ENCODE data around the gene PRDM9. TPM values are rescaled to one million over a fixed set of nuclear protein-coding genes. Genes with fewer than 3 reads are reported as not detected.
"Not testable (repeated sequence)": the region's sequence is repeated elsewhere in the genome, so short reads cannot be mapped to it uniquely, and the experiment has no call there.

The PRDM9 gene
- under 1 TPM in 1 of 4 donors, not detected in 3; 0.01 TPM for polyA plus RNA-seq (ENCODE audit: insufficient read length in 4 of 4)

DNA sequence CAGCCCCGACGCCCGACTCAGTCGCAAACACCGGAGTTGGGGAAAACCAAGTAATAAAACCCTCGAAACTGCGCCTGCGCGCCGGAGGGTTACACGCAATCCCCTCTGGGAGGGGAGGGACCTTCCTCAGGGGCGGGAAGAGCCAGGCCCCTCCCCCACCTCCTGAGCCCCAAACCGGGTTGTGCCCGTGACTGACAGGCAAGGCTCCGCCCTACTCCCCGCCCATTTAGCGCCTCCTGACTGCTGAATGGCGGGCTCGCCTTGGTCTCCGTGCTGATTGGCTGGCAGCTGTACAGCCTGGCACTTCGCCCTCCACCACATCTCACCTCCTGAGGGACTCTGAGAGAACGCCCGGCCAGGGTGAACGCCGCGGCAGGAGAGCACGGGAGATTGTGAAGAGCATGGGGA, at the start of gene PRDM9:
Gene PRDM9, plus strand, starts transcription at position 332 of the 408 bp plus-strand sequence. CDS start 1,425 bp downstream, outside the sequence.
- DNase-seq (ENCODE audit: low read depth in 4 of 4, low spot score in 3 of 4) = peak; percentile 16 to 47 (median 29)

GRCh38 chr5:23457780-23458179, 49.6 kb upstream of the PRDM9 start:
- no peak for DNase-seq (ENCODE audit: low read depth in 4 of 4, low spot score in 3 of 4)

DNA sequence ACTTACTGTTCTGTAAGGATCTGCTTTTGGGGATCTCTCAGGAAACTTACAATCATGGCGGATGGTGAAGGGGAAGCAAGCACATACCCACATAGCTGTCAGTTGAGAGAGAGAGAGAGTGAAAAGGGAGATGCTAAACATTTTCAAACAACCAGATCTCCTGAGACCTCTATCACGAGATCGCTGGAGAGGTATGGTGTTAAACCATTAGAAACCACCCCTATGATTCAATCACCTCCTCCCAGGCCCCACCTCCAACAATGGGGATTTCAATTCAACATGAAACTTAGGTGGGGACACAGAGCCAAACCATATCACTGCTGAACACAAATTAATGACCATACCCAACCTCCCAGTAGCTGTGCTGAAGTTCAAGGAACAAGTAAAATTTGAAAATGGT, 48.2 kb upstream of the PRDM9 start:
- no peak for DNase-seq (ENCODE audit: low read depth in 4 of 4, low spot score in 3 of 4)

DNA sequence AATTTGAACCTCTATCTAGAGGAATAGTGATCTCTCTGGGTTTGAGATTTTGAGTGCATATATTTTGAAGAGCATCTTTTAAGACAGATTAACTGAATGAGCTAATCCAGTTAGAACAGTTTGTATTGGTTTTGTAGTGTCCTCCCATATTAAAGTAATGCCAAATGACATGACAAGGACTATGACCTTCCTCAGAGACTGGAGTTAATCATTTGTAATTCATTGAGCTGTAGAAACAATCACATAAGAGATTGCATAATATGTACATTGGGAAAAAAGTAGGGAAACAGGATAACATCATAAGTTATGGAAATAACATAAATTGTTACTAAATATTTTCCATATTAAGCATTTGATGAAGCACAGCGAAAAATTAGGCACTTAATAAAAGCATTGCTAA, 45.8 kb upstream of the PRDM9 start:
- DNase-seq (ENCODE audit: low read depth in 4 of 4, low spot score in 3 of 4) = no peak

GRCh38 chr5:23466401-23466912, 41.0 kb upstream of the PRDM9 start:
- DNase-seq (ENCODE audit: low read depth in 4 of 4, low spot score in 3 of 4) = no peak

DNA sequence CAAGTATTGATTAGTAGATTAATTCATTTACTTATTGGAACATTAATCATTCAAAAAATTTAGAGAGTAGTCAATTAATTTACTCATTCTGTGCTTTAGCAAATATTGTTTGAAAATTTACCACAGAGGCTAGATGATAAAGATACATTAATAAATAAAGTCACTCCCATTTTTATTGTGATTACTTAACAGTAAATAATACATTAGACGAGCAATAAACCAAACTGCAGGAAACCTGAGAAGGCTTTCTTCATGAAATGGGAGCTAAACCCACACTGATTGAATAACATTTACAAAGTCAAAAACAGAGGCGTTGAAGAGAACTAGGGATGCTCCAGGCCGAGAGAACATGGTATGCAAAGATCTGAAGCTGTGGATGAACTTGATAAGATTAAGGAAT, 38.8 kb upstream of the PRDM9 start:
- no peak for DNase-seq (ENCODE audit: low read depth in 4 of 4, low spot score in 3 of 4)

DNA sequence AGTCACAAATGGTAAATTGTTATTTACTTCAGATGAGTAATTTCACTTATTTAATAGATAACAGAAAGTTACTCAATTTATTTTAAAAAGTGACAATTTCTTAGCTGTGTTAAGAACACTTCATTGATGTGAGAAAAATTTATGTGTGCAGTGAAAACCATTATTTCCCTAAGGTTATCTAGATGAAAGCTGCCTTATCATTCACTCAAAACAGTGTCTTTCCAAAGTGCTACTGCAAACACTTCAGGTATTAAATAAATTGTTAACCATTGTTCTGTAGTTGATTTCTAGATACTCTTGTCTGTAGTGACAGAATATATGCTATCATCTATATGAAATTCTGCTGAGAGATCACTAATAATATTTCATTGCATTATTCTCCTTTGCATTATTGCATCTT, 33.5 kb upstream of the PRDM9 start:
- no peak for DNase-seq (ENCODE audit: low read depth in 4 of 4, low spot score in 3 of 4)

GRCh38 chr5:23474315-23474714, 33.1 kb upstream of the PRDM9 start:
- no peak for DNase-seq (ENCODE audit: low read depth in 4 of 4, low spot score in 3 of 4)

DNA sequence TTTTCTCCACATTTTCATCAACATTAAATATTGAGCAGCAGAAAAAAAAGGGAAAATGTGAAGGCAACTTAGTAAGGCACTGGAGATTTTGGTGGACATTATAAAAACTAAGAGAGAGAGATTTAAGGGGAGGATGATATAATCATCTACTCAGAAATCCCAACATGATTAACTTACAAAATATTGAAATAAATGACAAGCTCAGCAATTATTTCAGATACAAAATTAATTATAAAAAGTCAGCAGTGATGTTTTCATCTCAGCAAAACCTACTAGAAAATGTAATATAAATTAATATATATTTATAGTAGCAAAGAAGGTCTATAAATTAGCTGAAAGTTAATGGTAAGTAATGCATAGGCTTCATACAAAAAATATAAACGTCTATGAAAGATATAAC, 30.8 kb upstream of the PRDM9 start:
- no peak for DNase-seq (ENCODE audit: low read depth in 4 of 4, low spot score in 3 of 4)

- DNase-seq (ENCODE audit: low read depth in 4 of 4, low spot score in 3 of 4) = no peak
Measured at GRCh38 chr5:23482642-23483041, 24.8 kb upstream of the PRDM9 start.

DNA sequence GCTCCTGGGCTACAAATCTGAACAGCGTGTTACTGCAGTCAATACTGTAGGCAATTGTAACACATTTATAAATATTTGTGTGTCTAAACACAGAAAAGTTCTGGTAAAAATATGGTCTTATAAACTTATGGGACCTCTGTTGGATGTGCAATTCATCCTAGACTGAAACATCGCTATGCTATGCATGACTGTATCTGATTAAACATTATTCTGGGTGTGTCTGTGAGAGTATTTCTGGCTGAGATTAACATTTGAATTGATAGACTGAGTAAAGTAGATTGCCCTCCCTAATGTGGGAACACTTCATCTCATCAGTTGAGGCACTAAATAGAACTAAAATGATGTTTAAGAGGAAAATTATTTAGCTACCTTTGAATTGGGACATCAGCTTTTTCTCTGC, 24.3 kb upstream of the PRDM9 start:
- DNase-seq (ENCODE audit: low read depth in 4 of 4, low spot score in 3 of 4) = no peak

DNA sequence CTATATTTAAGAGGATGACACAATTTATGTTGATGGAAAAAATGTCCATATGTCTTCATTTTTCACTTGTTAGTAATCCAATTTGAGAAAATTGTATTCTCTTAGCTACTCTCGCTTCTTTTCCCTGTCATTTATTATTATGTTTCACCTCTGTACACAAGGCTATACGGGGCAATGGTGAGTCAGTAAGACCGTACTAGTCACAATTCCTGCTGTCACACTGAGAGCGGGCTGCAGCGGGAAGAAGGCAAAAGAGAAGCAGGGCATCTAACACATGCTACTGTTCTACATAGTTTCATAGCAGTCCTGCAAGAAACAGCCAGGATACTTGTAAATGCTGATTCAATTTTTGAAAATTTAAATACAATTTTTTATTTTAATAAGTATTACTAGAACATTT, 23.3 kb upstream of the PRDM9 start:
- DNase-seq (ENCODE audit: low read depth in 4 of 4, low spot score in 3 of 4) = no peak

GRCh38 chr5:23486227-23486626, 21.2 kb upstream of the PRDM9 start:
- DNase-seq (ENCODE audit: low read depth in 4 of 4, low spot score in 3 of 4) = not testable (repeated sequence)

DNA sequence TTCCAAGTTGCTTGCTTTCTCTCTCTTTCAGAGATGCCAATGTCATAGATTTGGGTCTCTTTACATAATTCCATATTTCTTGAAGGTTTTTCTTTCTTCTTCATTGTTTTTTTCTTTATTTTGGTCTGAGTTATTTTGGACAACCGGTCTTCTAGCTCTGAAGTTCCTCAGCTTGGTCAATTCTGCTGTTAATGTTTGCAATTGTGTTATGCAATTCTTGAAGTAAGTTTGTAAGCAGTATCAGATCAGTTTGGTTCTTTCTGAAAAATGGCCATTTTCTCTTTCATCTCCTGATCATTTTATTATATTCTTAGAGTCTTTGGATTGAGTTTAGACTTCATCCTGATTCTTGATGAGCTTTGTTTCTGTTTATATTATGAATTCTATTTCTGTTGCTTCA, 16.4 kb upstream of the PRDM9 start:
- no peak for DNase-seq (ENCODE audit: low read depth in 4 of 4, low spot score in 3 of 4)

- no peak for DNase-seq (ENCODE audit: low read depth in 4 of 4, low spot score in 3 of 4)
Measured at GRCh38 chr5:23494558-23494957, 12.9 kb upstream of the PRDM9 start.

DNA sequence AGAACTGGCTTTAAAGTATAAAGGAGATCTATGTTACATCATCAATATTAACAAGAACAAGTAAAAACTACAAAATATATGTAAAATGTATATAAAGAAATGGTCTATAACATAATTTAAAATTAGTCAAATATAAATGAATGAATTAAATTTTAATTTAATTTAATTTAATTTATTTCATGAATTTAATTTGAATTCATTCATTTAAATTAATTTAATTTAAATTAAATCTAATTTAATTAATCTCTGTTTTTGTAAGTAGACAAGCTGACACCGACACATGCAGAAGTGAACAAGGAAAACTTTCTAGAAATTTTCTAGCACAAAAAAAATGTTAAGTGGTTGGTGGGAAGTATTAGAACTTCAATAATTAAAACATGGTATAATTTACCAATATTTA, 10.8 kb upstream of the PRDM9 start:
- DNase-seq (ENCODE audit: low read depth in 4 of 4, low spot score in 3 of 4) = no peak

GRCh38 chr5:23506329-23507236, 826 bp upstream of the PRDM9 start:
- DNase-seq (ENCODE audit: low read depth in 4 of 4, low spot score in 3 of 4) = peak; percentile 4 to 25 (median 8)

DNA sequence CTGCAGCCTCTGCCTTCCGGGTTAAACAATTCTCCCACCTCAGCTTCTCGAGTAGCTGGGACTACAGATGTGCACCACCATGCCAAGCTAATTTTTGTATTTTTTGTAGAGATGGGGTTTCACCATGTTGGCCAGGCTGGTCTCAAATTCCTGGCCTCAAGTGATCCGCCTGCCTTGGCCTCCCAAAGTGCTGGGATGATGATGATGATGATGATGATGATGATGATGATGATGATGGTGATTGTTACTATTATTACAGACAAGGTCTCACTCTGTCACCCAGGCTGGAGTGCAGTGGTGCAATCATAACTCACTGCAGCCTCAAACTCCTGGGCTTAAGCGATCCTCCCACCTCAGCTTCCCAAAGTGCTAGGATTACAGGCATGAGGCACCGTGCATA, 3.0 kb downstream of the PRDM9 start:
- not testable (repeated sequence) for DNase-seq (ENCODE audit: low read depth in 4 of 4, low spot score in 3 of 4)

DNA sequence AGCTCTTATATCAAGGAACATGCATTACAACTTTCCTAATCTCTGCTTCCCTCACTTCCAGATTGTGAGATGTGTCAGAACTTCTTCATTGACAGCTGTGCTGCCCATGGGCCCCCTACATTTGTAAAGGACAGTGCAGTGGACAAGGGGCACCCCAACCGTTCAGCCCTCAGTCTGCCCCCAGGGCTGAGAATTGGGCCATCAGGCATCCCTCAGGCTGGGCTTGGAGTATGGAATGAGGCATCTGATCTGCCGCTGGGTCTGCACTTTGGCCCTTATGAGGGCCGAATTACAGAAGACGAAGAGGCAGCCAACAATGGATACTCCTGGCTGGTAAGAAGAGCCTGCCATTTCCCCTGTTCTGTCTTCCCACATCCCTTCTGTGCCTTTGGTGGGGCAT, 15.1 kb downstream of the PRDM9 start:
- DNase-seq (ENCODE audit: low read depth in 4 of 4, low spot score in 3 of 4) = no peak

GRCh38 chr5:23523031-23523430, 15.6 kb downstream of the PRDM9 start:
- no peak for DNase-seq (ENCODE audit: low read depth in 4 of 4, low spot score in 3 of 4)

GRCh38 chr5:23523998-23524397, 16.6 kb downstream of the PRDM9 start:
- DNase-seq (ENCODE audit: low read depth in 4 of 4, low spot score in 3 of 4) = no peak

- DNase-seq (ENCODE audit: low read depth in 4 of 4, low spot score in 3 of 4) = no peak
Measured at GRCh38 chr5:23525751-23526150, 18.3 kb downstream of the PRDM9 start.

All from right renal pelvis (tissue), 4 donors.